Inflammatory macrophage treated with lipopolysaccharide for 1 hour (primary cell): ENCODE results near the gene VSX1.

Experiments used
- DNase-seq, 2 donors: peaks; one replicate each; pipeline ENCODE4 v3.0.0-alpha.2; 2020 to 2022

The VSX1 gene

GRCh38 chr20:25065625-25066338 is 16.2 kb downstream of the VSX1 start:
- peak; percentile 50 to 78 for DNase-seq

- DNase-seq = no peak
Observed at GRCh38 chr20:25065072-25065624, 16.8 kb downstream of the VSX1 start.

- no peak for DNase-seq
Observed at GRCh38 chr20:25064561-25065071, 17.3 kb downstream of the VSX1 start.

GRCh38 chr20:25063981-25064380 is 18.0 kb downstream of the VSX1 start:
- DNase-seq = no peak

- no peak for DNase-seq
Observed at GRCh38 chr20:25063546-25063945, 18.4 kb downstream of the VSX1 start.

GRCh38 chr20:25062841-25063240 is 19.1 kb downstream of the VSX1 start:
- no peak for DNase-seq

- no peak for DNase-seq
Observed at GRCh38 chr20:25061821-25062530, 20.0 kb downstream of the VSX1 start.

- no peak for DNase-seq
Observed at GRCh38 chr20:25061103-25061799, 20.7 kb downstream of the VSX1 start.

- DNase-seq = no peak
Observed at GRCh38 chr20:25059866-25060465, 22.0 kb downstream of the VSX1 start.

- DNase-seq = peak; percentile 18 to 42
Observed at GRCh38 chr20:25058847-25059810, 22.8 kb downstream of the VSX1 start.

- no peak for DNase-seq
Observed at GRCh38 chr20:25058051-25058846, 23.7 kb downstream of the VSX1 start, which contains the start of gene ACSS1. ACSS1 (minus strand) TSS chr20:25058139; CDS start chr20:25058102, 37 bp downstream.

- peak; percentile 57 to 63 for DNase-seq
Observed at GRCh38 chr20:25057234-25058050, 24.5 kb downstream of the VSX1 start.

- DNase-seq = no peak
Observed at GRCh38 chr20:25056690-25057233, 25.2 kb downstream of the VSX1 start.

GRCh38 chr20:25055711-25056495 is 26.0 kb downstream of the VSX1 start:
- DNase-seq = no peak

- DNase-seq = peak in 1 of 2 donors; percentile 27
Observed at GRCh38 chr20:25054995-25055629, 26.8 kb downstream of the VSX1 start.

- DNase-seq = no peak
Observed at GRCh38 chr20:25054096-25054820, 27.7 kb downstream of the VSX1 start.
